C4-2B (cell line): Measurements from ENCODE around the gene DBN1.

Experiments used
- H3K27ac ChIP-seq: fragments of 450-650 bp; 2 replicates; pipeline ENCODE4 v1.5.1; 2017
- ZFX ChIP-seq: fragments of 450-650 bp; IDR thresholded peaks from 2 replicates; pipeline ENCODE4 v1.6.1; 2017
- TF ChIP-seq, protein P1 (sequence below): fragments of 450-650 bp; conservative IDR thresholded peaks from 2 replicates; pipeline ENCODE4 v1.5.1; 2017; ENCODE audit warnings: mild to moderate bottlenecking

The DBN1 gene

DNA sequence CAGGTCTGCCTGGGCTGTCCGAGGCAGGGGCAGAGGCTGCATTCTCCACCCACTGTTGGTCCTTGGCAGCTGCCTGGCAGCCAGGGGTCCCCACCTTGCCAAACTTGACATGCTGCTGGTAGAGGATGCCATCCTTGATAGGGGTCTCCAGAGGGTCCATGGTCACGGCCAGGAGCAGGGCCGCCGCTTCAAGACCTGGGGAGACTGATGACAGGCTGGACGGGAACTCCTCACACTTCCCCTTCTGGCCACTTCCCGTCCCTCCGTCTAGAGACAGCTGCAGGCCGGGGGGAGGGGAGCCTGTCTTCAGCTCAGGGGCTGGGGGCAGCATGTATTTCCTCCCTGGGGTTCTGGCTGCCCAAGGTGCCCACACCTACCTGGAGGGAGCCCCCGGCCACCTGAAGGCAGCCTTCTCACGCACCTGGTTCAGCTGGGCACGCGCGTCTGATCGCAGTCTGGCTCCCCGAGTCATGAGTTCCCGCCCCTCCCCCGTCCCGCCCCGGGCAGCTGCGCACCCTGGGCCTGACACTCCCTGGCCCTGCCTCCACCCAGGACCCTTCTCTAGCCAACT, 36.0 kb upstream of the DBN1 start, which contains the start of gene DOK3:
Gene DOK3, minus strand, starts transcription at position 446 of the 571 bp plus-strand sequence. Its CDS starts 286 bp downstream, at position 160.
- TF ChIP-seq, protein P1, sequence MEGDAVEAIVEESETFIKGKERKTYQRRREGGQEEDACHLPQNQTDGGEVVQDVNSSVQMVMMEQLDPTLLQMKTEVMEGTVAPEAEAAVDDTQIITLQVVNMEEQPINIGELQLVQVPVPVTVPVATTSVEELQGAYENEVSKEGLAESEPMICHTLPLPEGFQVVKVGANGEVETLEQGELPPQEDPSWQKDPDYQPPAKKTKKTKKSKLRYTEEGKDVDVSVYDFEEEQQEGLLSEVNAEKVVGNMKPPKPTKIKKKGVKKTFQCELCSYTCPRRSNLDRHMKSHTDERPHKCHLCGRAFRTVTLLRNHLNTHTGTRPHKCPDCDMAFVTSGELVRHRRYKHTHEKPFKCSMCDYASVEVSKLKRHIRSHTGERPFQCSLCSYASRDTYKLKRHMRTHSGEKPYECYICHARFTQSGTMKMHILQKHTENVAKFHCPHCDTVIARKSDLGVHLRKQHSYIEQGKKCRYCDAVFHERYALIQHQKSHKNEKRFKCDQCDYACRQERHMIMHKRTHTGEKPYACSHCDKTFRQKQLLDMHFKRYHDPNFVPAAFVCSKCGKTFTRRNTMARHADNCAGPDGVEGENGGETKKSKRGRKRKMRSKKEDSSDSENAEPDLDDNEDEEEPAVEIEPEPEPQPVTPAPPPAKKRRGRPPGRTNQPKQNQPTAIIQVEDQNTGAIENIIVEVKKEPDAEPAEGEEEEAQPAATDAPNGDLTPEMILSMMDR = no peak
- TF ChIP-seq ZFX = no peak
- H3K27ac ChIP-seq = no peak within 1 kb of the TSS

- H3K27ac ChIP-seq = no peak overlapping the region
- no peak for TF ChIP-seq ZFX
- TF ChIP-seq, protein P1 = no peak
These were observed 35.4 kb upstream of the DBN1 start for GRCh38 chr5:177508837-177509236.

DNA sequence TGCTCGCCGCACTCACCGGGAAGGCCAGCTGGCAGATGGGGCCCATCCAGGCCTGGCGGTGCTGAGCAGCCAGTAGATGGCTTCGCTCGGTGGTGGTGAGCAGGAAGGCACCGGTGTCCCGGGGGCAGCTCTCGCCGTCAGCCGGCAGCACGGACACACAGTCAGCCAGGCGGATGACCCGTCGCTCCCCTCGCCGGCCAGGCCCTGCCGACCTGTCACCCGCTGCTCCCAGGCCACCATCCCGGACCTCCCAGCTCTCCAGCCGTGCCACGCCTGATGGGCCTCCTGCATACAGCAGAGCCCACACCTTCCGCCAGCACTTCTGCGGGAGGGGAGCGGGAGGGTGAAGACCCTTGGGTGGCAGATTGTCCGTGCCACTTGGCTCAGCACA, 34.8 kb upstream of the DBN1 start:
- H3K27ac ChIP-seq = no peak overlapping the region
- TF ChIP-seq, protein P1 = no peak
- no peak for TF ChIP-seq ZFX

GRCh38 chr5:177507596-177508220, 34.3 kb upstream of the DBN1 start:
- TF ChIP-seq, protein P1 = no peak
- TF ChIP-seq ZFX = no peak
- H3K27ac ChIP-seq = no peak overlapping the region

GRCh38 chr5:177507165-177507564, 33.7 kb upstream of the DBN1 start:
- TF ChIP-seq ZFX = no peak

DNA sequence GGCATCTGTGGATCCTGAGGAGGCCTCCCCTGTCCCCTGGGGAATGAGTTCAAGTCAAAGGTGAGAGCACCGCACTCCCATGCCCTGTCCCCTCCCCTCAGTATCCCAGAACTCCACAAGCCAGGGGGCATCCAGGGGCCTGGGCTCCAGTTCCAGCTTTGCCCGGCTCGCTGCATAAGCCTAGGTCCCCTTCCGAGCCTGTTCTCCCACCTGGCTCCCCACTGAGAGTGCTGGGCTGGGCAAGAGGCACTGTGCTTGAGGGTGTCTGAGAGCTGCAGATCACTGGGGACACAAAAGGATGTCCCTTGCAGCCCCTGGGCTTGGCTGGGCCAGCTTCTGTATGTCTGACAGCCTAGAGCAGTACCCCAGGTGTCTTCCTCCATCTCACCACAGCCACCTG, 31.6 kb upstream of the DBN1 start:
- no peak overlapping the region for H3K27ac ChIP-seq
- TF ChIP-seq, protein P1 = no peak

More at GRCh38 chr5:177507165-177507564, 33.7 kb upstream of the DBN1 start:
- no peak overlapping the region for H3K27ac ChIP-seq

DNA sequence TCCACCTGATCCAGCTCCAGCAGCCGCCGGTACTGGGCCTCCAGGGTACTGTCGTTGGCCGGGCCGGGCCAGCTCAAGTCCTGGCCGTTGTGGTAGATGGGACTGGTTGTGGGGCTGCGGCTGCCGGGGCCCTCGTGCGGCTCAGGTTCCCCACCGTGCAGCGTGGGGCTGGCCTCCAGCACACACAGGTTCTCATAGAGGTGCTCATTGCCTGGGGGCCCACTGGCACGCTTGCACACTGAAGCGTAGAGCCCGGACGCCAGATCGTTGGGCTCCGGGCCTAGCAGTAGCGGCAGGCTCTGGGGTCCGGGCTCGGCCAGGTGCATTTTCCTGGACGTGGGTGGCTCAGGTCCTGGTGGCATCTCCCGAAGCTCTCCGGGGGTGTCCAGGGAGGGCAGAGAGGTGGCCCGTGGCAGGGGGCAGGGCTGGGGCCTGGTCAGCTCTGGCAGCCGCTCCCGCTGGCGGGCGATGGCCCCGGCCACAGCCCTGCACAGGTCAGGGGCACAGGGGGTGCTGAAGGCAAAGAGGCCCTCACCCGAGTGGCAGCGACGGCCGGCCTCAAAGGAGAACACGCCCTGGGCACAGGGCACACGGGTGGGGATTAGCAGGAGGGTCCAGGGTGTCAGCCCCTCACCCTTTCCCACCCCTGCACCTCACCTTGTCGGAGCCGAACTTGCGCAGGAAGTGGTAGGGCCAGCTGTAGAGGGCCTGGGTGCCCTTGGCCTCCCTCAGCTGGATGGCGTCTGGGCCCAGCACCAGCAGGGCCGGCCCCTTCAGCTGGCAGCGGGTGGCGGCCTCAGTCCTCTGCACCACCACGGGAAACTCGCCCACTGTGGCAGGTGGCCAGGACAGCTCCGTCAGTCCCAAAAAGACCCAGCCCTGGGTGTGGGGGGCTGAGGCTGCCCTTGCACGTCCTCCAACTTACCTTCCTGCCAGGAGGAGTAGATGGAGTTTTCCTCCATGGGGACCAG, 30.9 kb upstream of the DBN1 start:
- no peak for TF ChIP-seq ZFX
- TF ChIP-seq, protein P1 = no peak
- no peak overlapping the region for H3K27ac ChIP-seq
